ENCODE results near the gene EWSR1. TPM values are rescaled to one million over a fixed set of nuclear protein-coding genes. Genes with fewer than 3 reads are reported as not detected.

Gene EWSR1
- total RNA-seq, 3 donors from 2014 or later (not counting 1 experiment from before 2014, with no cell fraction given) = 366 to 387 (median 382) TPM

Other genes with a start within 250 kb of the EWSR1 start
- gene C22orf31, start 206.4 kb upstream of the EWSR1 start, total RNA-seq = not detected
- gene KREMEN1, start 195.2 kb upstream of the EWSR1 start, total RNA-seq = under 1 TPM in 1 of 3 donors, not detected in 2; 0.23 TPM
- gene EMID1, start 62.4 kb upstream of the EWSR1 start, total RNA-seq = 1 to 10 TPM in 1 of 3 donors, under 1 TPM in 2; 0.59 to 1.3 (median 0.65) TPM
- 10 to 100 TPM; 16.6 to 20.9 (median 17.9) TPM for gene RHBDD3, start 287 bp upstream of the EWSR1 start, total RNA-seq
- 1 to 10 TPM in 2 of 3 donors, under 1 TPM in 1; 0.57 to 4.1 (median 2.8) TPM for gene GAS2L1, start 38.4 kb downstream of the EWSR1 start, total RNA-seq
- under 1 TPM in 2 of 3 donors, not detected in 1; 0.20 to 0.28 TPM for gene RASL10A, start 47.4 kb downstream of the EWSR1 start, total RNA-seq
- gene AP1B1, start 120.3 kb downstream of the EWSR1 start, total RNA-seq = 10 to 100 TPM; 54.0 to 56.1 (median 54.3) TPM
- not detected for gene RFPL1, start 170.3 kb downstream of the EWSR1 start, total RNA-seq
- gene NEFH, start 211.9 kb downstream of the EWSR1 start, total RNA-seq = under 1 TPM; 0.09 to 0.48 (median 0.12) TPM

All from natural killer cell (primary cell).